Left ventricle myocardium inferior (tissue), 1 donor: ENCODE measurements around the gene L3MBTL4. TPM values are rescaled to one million over a fixed set of nuclear protein-coding genes. Genes with fewer than 3 reads are reported as not detected.
"Not testable (repeated sequence)": the region's sequence is repeated elsewhere in the genome, so short reads cannot be mapped to it uniquely, and the experiment has no call there.

Source experiments
- DNase-seq: peaks from one replicate; pipeline ENCODE4 v3.0.0-alpha.2; 2020
- H3K27ac ChIP-seq: fragments of 200-600 bp; replicated peaks from 2 replicates; pipeline ENCODE4 v1.8.0; 2021
- H3K27me3 ChIP-seq: fragments of 200-600 bp; 2 replicates; pipeline ENCODE4 v1.8.0; 2021; ENCODE audit warnings: low read depth
- H3K36me3 ChIP-seq: fragments of 200-600 bp; 2 replicates; pipeline ENCODE4 v1.8.0; 2021
- H3K4me1 ChIP-seq: fragments of 200-600 bp; 2 replicates; pipeline ENCODE4 v1.8.0; 2021
- H3K4me3 ChIP-seq: fragments of 200-600 bp; 2 replicates; pipeline ENCODE4 v1.8.0; 2021; ENCODE audit warnings: mild to moderate bottlenecking, moderate library complexity
- H3K9me3 ChIP-seq: fragments of 200-600 bp; replicated peaks from 2 replicates; pipeline ENCODE4 v1.8.0; 2021
- CTCF ChIP-seq: fragments of 200-600 bp; IDR thresholded peaks from 2 replicates; pipeline ENCODE4 v1.8.0; 2021; ENCODE audit warnings: antibody characterized with exemption, mild to moderate bottlenecking, borderline replicate concordance
- intact Hi-C: fragments of 100-400 bp; cut with micrococcal nuclease; formaldehyde crosslinking; loops from one replicate; pipeline ENCODE4 v1.11.0; 2022
- total RNA-seq: library from RNA; stranded (reverse); fragmentation: NEBNext Ultra II Directional; extraction: Animal tissue kit (Norgen Biotek cat#: 25700); gene quantifications from one replicate; pipeline ENCODE4 v1.2.1, GENCODE V29; 2021
- donor health status: DM: no; HTN: yes; CAD: no; lungs with severe emphysema.

L3MBTL4 gene
- total RNA-seq, 1 donor from 2014 or later: 3.5 TPM

- Histone ChIP-seq H3K27me3 (peaks cover 54% of the 10 kb centered on the region), H3K27ac (no peak overlapping the region), H3K36me3 (no peaks in the 10 kb centered on the region), H3K9me3 (no peaks in the 10 kb centered on the region), H3K4me3 (no peak overlapping the region), H3K4me1 (peaks cover 14% of the 10 kb centered on the region)
- no peak for TF ChIP-seq CTCF
- intact Hi-C loops: no loop called here
- no peak for DNase-seq
Observed at GRCh38 chr18:6412933-6413472, 1.7 kb downstream of the L3MBTL4 start.

GRCh38 chr18:6411382-6411781 lies 3.3 kb downstream of the L3MBTL4 start:
- intact Hi-C loops: no loop called here
- H3K4me3 ChIP-seq: no peak overlapping the region
- no peak for DNase-seq
- H3K9me3 ChIP-seq: no peaks in the 10 kb centered on the region
- no peaks in the 10 kb centered on the region for H3K36me3 ChIP-seq
- no peak overlapping the region for H3K27ac ChIP-seq
- peaks cover 14% of the 10 kb centered on the region for H3K4me1 ChIP-seq
- peaks cover 40% of the 10 kb centered on the region for H3K27me3 ChIP-seq
- TF ChIP-seq CTCF: no peak

GRCh38 chr18:6409933-6410332 lies 4.8 kb downstream of the L3MBTL4 start:
- intact Hi-C loops: no loop called here
- DNase-seq: no peak
- Histone ChIP-seq H3K4me3 (no peak overlapping the region), H3K27ac (no peak overlapping the region), H3K9me3 (no peaks in the 10 kb centered on the region), H3K27me3 (peaks cover 30% of the 10 kb centered on the region), H3K4me1 (peaks cover 11% of the 10 kb centered on the region), H3K36me3 (no peaks in the 10 kb centered on the region)
- TF ChIP-seq CTCF: no peak

- intact Hi-C loops, H3K9me3 ChIP-seq, H3K4me1 ChIP-seq, H3K27ac ChIP-seq, H3K36me3 ChIP-seq, DNase-seq, H3K4me3 ChIP-seq: not testable (repeated sequence)
- H3K27me3 ChIP-seq: peaks cover 16% of the 10 kb centered on the region
Observed at GRCh38 chr18:6408543-6408942, 6.2 kb downstream of the L3MBTL4 start.

- Histone ChIP-seq H3K27me3 (peaks cover 9% of the 10 kb centered on the region), H3K27ac (no peak overlapping the region), H3K9me3 (no peaks in the 10 kb centered on the region), H3K4me1 (no peaks in the 10 kb centered on the region), H3K4me3 (no peak overlapping the region), H3K36me3 (no peaks in the 10 kb centered on the region)
- no peak for DNase-seq
- no peak for TF ChIP-seq CTCF
- intact Hi-C loops: no loop called here
Observed at GRCh38 chr18:6406910-6407470, 7.7 kb downstream of the L3MBTL4 start.

GRCh38 chr18:6406075-6406909 lies 8.4 kb downstream of the L3MBTL4 start:
- DNase-seq: no peak
- H3K36me3 ChIP-seq: no peaks in the 10 kb centered on the region
- H3K4me3 ChIP-seq: no peak overlapping the region
- H3K27ac ChIP-seq: no peak overlapping the region
- TF ChIP-seq CTCF: no peak
- H3K4me1 ChIP-seq: no peaks in the 10 kb centered on the region
- intact Hi-C loops: no loop called here
- no peaks in the 10 kb centered on the region for H3K9me3 ChIP-seq
- peaks cover 9% of the 10 kb centered on the region for H3K27me3 ChIP-seq
